ENCODE results near the gene CNOT2.
A peak's percentile ranks its signal among the peaks of the same experiment; 100 is the strongest.

Gene CNOT2, protein sequence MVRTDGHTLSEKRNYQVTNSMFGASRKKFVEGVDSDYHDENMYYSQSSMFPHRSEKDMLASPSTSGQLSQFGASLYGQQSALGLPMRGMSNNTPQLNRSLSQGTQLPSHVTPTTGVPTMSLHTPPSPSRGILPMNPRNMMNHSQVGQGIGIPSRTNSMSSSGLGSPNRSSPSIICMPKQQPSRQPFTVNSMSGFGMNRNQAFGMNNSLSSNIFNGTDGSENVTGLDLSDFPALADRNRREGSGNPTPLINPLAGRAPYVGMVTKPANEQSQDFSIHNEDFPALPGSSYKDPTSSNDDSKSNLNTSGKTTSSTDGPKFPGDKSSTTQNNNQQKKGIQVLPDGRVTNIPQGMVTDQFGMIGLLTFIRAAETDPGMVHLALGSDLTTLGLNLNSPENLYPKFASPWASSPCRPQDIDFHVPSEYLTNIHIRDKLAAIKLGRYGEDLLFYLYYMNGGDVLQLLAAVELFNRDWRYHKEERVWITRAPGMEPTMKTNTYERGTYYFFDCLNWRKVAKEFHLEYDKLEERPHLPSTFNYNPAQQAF

DNA sequence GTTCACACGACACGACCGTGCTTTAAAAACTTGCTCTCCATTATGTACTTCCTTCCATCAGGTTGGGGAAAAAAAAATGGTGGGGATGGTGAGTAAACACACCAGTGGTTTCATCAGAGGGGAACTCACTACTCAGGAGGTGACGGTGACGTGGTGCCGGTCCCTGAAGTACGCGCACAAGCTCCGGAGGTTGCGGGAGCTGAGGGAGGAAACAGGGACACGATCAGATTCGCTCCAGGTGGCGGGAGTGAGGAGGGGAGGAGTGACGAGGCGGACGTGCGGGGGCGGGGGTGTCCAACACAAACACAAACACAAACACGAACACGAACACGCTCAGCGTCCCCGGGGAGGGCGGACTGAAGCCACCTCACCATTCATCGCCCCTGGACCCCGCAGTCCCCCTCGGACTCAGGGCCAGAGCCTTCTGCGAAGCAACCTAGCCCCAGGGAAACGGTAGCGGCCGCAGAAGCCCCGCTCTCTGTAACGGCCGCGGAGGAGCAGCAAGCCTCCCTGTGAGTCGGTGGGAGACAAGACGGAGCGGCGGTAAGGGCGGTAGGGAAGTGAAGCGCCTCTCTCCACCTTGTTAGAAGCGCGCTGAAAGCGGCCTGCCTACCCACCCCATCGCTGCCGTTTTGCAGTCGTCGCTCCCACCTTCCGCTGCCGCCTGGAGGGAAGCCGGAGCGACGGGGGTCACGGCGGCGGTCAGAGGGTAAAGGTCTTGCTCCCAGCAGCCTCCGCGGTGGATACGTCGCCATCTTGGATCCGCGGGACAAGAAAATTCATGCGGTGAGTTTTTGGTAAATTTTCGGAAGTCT is at the start of gene CNOT2:
CNOT2 (plus strand) TSS at position 739 of the 815 bp plus-strand sequence. CDS start 34,794 bp downstream, outside the sequence.
- DNase-seq, result peak; percentile 89 to 93 (median 92)

DNA sequence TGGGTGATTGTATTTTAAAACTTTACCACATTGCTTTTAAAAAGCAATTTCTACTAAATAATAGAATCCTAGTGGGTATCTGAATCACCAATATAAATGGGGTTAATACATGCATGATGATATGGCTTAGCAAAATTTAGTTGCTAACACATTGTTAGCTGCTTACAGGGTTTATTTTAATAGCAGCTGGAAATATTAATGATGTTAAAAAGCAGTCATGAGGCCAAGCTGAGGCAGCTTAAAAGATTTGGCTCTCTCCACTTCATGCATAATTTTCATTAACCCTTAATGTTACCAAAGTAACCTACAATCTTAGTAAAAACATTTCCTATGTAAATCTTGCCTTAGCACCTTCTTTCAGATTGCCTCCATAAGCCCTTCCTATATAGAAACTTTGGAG is 49.2 kb upstream of the CNOT2 start:
- DNase-seq, result no peak

DNA sequence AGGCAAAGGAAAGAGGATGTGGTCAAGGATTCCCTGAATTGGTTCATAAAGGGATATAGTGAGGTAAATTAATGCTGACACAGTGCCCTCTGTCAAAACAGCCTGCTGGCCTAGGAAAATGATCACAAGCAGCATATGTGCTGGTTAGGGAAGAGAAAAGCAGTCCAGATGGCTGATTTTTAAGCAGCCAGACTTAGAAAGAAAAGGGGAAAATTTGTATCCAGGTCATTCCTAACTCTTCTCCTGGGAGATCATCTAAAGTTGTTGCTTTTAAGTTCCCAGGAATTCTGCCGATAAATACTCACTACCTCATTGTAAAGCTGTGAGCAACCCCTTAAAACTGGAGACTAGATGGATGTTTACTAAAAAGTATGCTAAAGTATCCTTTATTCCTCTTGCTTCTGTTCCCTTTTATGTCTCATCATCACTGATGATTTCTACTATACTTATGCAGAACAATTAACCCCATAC is 46.4 kb upstream of the CNOT2 start:
- peak; percentile 39 to 55 (median 53) for DNase-seq

DNA sequence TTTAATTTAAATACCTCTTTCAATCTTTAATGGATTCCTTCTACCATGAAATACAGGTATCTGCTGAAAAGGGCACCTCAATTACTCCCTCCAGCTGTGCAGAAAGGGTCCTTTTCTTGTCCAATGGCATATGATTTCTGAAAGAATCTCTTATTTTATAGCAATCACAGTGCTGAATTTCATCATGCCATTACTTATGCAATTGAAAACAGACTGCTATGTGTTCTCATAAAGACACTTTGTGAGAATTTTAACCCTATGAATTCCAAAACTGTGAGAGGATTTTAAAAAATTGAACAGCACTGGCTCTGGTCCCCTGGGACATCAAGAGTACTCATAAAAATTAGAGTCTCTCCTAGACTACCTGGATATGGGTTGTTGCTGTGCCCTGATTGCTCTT is 45.9 kb upstream of the CNOT2 start:
- peak in 1 of 3 donors; percentile 12 for DNase-seq

DNA sequence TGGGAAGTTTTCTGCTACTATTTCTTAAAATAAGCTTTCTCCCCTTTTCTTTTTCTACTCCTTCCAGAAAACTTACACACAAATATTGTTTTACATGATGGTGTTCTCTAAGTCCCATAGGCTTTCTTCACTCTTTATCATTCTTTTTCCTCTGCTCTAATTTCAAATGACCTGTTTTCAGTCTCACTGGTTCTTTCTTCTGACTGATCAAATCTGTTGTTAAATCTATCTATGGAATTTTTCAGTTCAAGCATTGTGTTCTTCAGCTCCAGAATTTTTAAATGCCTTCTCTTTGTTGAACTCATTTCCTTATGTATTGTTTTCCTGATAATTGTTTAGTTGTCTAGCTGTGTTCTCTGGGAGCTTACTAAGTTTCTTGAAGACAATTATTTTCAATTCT is 29.5 kb upstream of the CNOT2 start:
- DNase-seq, result no peak

DNA sequence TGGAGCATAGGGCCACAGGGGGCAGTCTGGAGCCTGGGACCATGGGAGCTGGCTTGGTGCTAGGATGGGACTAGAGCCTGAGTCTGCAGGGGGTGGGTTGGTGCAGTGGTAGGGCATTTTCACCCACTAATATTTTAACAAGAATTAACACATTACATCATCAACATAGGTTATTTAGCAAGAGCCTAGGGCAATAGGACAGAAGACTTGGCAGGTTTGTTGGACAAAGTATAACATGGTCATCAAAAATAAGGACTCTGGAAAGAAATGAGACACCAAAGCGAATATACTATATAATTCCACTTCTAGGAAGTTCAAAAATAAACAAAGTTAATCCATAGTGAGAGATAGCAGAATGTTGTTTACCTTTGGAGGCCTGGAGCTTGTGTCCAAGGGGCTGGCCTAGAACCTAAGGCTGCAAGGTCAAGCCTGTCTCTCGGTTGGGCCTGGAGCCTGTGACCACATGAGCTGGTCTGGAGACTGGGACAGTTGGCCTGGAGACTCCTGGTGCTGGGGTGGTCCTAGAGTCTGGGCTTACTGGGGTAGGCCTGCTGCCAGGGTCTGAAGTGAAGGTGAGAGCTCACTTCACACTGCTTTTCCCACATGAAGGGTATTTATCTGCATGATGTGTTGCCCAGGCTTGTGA is 28.1 kb upstream of the CNOT2 start:
- no peak for DNase-seq

DNA sequence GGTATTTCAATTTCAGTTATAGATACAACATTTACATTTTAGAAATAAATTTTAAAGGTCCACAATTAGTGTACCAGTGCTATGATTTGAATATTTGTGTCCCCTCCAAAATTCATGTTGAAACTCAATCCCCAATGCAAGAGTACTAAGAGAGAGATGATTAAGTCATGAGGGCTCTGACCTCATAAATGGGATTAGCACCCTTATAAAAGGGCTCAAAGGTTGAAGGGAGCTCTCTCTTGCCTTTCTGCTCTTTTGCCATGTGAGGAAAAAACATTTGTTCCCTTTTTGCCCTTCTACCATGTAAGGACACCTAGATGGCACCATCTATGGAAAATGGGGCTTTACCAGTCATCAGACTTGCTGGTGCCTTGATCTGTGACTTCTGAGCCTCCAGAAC is 25.8 kb upstream of the CNOT2 start:
- no peak for DNase-seq

DNA sequence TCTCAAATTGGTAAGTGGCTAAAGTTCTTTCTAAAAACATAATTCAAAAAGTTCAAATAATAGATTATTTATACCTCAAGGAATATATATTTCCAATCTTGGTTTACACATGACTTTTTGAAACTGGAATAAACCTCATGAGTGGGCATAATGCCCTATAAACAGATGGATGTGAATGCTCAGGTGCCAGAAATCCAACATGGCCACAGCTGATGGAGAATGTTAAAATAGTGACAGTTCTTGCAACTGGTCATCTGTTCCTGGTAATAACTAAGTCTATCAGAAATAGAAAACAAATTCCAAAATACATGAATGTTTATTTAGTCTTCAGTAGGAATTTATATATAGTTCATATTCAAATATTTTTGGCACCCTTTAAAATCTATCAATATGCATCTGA is 21.6 kb upstream of the CNOT2 start:
- no peak for DNase-seq

DNA sequence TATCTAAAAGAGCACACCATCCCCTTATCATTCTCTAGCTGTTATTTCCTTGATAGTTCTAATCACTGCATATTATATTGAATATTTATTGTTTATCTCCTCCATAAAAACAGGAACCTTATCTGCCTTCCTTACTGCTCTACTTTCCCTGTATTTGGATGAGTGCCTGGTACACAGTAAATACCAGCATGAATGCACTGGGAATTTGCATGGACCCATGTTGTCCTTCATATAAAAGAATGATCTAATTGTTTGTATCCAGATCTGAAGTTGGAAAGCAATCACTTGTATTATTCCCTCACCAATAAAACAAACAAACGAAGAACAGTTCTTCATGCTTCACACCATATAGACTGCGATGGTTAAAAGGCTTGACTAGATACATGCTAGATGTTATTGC is 15.3 kb upstream of the CNOT2 start:
- DNase-seq, result no peak

DNA sequence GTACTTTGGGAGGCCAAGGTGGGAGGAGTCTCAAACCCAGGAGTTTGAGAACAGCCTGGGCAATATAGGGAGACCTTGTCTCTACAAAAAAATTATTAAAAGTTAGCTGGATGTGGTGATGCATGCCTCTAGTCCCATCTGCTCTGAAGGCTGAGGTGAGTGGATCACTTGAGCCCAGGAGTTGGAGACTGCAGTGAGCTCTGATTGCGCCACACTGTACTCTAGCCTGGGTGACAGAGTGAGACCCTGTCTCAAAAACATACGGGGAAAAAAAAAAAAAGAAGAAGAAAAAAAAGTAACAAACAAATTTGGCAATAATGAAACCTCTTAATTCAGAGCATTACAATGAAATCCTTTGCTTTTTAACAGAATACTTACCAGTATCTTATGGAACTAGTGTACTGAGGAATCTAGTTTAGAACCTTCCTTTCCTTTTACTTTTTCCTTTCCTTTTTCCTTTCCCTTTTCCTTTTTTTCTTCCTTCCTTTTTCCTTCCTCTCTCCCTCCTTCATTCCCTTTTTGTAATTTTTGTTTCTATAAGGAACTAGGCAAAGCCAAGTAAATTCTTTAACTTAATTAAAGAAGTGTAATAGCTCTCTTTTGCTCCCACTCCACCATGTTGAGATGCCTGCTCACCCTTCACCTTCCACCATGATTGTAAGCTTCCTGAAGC is 12.2 kb upstream of the CNOT2 start:
- no peak for DNase-seq

DNA sequence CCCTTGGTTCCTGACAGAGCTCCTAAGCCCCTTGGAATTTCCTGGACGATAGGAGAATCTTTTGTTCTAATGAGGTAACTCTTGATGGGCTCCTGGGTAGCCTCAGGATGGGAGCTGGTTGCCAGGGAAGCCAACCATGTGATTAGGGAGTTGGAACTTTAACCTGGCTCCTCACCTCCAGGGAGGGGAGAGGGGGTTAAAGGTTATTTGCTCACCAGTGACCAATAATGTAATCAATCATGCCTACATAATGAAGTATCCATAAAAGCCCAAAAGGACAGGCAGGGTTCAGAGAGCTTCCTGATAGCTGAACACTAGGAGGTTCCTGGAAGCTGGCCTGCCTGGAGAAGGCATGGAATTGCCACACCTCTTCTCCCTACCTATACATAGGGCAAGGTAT is 6.2 kb upstream of the CNOT2 start:
- no peak for DNase-seq

DNA sequence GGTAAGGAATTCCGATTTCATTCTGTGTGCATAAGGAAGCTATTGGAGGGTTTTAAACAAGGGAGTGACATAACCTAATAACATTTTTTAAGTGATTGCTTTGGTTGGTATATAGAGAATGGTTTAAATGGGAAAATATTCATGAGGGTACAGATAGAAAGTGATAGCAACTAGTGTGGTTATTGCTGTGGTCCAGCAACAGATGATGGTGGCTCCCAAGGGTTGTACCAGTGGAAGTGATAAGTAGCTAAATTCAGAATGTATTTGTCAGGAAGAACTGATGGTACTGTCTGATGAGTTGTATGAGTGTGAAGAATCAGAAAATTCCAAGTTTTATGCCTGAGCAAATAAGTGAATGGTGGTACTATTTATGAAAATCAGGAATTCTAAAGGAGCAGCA is 2.6 kb upstream of the CNOT2 start:
- peak in 1 of 3 donors; percentile 5 for DNase-seq

DNA sequence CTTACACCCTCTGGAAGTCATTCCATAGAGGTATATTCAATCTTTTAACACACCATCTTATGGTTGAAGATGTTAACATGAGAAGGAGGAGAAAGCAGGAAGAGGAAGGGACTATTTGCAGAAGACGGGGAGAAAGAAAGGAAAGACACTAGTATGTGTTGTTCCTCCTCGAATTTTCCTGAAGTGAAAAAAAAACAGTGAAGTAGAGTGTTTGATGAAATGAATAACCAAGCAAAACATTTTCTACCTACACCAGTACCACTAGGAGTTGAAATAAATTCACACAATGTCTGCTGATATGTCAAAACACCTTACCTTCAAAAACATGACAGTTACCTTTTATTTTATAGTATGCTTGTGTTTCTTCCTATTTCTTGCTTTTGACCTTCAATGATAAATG is 1.4 kb upstream of the CNOT2 start:
- no peak for DNase-seq

DNA sequence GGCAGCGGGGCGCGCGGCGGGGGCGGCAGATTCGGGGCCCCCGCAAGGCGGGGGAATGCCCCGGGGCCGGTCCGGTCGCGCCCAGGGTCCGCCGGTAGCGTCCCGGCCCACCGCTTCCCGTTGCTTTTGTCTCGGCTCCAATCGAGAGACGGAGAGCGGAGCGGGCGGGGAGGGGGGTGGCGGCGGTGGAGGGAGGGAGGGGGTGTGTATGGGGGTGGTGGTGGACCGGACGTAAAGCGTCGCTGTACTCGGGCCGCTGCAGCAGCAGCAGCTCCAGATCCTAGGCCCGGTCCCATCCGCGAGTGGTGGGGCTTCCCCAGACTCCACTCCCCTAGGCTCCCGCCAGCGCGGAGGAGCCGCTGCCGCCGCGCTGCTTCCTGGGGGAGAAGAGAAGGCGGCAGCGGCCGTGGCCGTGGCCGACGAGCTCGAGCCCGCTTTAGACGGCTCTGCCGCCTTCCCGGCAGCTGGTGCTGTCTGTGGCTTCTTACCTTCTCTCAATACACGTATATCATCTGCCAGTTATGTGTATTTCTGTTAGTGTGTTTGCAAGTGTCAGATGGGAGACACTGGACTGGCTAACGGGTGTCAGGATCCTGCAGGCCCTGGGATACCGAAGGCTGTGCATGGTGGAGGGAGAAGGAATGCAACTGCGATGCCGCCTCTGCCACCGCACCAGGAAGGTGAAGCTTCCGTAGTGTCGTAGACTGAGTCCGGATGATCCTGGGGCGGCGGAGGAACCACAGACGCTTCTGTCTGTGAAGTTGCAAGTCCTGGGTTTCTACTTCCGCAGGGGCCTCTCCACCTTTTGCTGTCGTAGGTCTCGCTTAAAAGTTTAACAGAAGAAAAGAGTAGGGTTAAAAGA is 508 bp downstream of the CNOT2 start:
- peak; percentile 47 to 77 (median 54) for DNase-seq

DNA sequence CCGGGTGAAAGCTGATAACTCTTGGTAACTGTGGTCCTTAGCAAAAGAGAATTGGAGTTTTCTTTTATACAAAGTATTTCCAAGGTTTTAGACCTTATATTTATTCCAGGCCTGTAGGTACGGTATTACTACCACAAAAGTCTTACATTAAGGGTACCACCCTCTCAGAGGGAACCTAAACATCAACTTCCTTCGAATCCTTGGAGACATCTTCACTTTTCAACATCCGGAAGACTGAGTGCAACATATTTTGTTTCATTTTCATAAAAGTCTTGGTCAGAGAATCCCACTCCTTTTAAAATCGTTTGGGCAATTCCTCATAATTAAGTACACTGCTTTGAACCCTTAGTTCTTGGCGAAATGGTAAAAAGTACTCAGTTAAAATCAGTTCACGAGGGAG is 1.2 kb downstream of the CNOT2 start:
- DNase-seq, result peak in 2 of 3 donors; percentile 16 to 46

DNA sequence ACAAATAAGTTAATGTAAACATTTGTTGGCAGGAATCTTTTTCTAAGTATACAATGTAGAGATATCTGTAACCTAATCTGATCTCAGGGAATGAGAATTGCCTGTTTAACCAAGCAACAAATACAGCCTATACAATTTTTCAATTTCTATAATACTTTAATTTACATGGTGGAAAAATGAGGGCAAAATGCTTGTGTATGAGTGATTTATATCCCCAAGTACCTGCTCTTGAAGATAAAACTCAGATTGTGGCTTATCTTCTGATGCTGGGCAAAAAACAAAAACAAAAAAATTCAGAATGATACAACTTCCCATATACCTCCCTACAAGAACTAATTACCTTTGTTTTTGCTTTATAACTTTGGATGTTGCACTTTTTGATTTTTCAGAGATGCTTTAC is 2.2 kb downstream of the CNOT2 start:
- DNase-seq, result no peak

DNA sequence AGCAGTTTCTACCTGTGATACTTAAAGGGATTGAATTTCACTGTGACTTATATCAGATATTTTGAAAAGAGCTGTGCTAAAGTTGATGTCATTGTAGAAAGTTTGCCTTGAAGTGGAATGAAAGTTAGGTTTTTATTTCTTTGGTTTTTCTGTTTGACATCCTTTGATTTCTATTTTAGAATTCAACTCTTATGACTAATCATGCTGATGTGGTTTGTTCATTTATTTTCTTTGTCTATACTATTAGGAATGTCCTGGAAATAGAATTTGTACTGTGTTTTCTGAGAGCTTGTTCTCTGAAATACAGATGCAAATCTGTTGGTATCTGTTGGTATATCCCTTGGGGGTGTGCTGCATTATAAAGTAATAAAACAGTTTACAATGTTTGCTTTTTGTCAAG is 3.3 kb downstream of the CNOT2 start:
- no peak for DNase-seq

DNA sequence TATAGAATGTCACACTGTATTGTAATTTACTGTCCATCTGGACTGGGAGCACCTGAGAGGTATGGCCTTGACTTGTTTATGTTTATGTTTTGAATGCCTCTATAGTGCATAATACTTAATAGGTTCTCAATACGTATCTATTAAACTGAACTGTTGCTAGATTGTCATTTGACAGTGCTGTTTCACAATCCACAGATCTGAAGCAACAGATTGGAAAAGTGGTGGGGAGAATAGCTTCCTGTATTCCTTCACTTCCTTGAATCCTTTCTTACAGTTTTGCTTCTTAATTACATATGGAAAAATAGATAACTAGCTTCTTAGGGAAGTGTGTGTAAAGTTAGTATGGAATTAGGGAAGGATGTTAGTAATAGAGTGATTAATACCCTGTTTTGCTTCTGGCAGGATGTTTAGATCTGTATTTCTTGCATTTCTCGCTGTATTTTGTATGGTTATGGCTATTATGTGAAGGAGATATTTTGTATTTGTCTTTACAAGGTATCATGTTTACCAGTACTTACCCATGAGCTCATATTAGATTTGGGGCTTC is 4.5 kb downstream of the CNOT2 start:
- peak; percentile 16 to 49 (median 48) for DNase-seq

DNA sequence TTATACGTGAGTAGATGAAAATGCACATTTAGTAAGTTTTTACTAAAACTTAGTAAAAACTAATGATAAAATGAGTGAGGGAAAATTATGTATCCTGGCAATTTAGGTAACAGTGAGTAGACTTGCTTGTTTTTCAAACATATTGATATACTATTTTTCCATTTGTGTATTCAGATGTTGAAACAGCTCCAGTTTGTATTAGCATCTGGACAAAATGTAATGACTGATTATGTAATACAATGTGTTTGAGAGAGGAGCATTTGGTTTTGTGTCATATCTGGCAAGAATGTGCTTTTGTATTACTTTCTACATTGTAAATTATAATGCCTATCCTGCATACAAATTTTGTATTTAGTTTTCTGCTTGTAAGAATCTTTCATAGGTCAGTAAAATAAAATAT is 5.6 kb downstream of the CNOT2 start:
- DNase-seq, result no peak

DNA sequence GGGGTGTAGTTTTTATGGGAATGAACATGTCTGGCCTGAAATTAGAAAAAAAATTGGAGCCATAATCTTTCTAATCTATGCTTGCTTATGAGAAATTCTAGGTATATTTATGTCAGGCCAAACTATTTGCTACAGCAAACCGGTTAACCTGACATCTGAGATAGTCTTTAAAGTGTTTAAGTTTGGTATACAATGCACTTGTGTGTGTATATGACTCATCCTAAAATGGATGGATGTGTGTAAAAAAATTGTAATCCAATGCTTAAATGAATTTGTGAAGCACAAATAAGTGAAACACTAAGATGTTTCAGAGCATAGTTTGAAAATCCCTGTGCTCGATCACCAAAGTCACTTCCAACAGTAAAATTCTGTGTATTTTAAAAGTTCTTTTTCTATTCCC is 6.7 kb downstream of the CNOT2 start:
- no peak for DNase-seq

DNA sequence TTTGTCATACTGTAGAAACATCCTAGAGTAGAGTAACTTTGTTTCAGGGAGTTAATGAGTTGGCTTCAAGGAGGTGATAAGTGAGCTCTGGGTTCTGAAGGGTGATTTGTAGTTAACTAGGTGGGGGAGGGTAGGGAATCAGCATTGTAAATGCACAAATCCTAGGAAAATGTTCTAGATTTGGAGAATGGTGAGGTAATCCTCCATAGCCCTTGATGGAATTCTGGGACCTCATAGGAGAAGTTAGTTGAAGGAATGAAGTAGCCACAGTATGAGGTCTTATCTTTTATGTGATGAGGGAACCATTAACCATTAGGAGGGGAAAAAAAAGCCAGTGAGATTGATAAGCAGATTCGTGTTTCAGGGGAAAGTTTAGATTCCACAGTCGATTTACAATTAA is 8.0 kb downstream of the CNOT2 start:
- no peak for DNase-seq

All from suppressor macrophage treated with lipopolysaccharide for 1 hour (primary cell).